ENCODE data around the gene MOXD1. TPM values are rescaled to one million over a fixed set of nuclear protein-coding genes. Genes with fewer than 3 reads are reported as not detected.
"Not testable (repeated sequence)": the region's sequence is repeated elsewhere in the genome, so short reads cannot be mapped to it uniquely, and the experiment has no call there.

The MOXD1 gene
- total RNA-seq, 4 donors from 2014 or later: 20.3 to 37.3 (median 33.2) TPM

DNA sequence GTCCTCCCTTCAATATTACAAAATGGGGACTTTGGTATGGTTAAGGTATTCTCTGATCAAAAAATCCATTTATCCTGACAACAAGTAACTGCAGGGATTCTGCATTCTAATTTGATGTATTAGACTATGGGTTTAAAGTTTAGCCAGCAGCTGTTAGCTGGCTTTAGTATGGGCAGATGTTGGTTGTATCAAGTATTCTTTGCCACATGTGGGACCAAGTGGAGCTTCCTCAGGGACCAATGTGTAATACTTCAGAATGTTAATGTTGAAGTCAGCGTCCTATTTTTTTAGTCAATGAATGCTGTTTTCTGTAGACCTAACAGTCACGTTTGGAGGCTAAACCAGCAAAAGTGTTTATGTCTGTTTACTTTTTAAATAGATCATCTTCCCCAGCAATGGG is 41.4 kb downstream of the MOXD1 start:
- no peak for ATAC-seq
- no peaks in the 10 kb centered on the region for H3K4me1 ChIP-seq
- no peak overlapping the region for H3K4me3 ChIP-seq
- no peaks in the 10 kb centered on the region for H3K27me3 ChIP-seq
- TF ChIP-seq POLR2A (IDR thresholded peaks at IDR 0.05): no peak
- TF ChIP-seq, protein P1, sequence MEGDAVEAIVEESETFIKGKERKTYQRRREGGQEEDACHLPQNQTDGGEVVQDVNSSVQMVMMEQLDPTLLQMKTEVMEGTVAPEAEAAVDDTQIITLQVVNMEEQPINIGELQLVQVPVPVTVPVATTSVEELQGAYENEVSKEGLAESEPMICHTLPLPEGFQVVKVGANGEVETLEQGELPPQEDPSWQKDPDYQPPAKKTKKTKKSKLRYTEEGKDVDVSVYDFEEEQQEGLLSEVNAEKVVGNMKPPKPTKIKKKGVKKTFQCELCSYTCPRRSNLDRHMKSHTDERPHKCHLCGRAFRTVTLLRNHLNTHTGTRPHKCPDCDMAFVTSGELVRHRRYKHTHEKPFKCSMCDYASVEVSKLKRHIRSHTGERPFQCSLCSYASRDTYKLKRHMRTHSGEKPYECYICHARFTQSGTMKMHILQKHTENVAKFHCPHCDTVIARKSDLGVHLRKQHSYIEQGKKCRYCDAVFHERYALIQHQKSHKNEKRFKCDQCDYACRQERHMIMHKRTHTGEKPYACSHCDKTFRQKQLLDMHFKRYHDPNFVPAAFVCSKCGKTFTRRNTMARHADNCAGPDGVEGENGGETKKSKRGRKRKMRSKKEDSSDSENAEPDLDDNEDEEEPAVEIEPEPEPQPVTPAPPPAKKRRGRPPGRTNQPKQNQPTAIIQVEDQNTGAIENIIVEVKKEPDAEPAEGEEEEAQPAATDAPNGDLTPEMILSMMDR (IDR thresholded peaks at IDR 0.05): no peak
- no peak for TF ChIP-seq EP300 (IDR thresholded peaks at IDR 0.05)
- TF ChIP-seq POLR2AphosphoS5 (IDR thresholded peaks at IDR 0.05): no peak
- H3K36me3 ChIP-seq: no peaks in the 10 kb centered on the region
- H3K9me3 ChIP-seq: no peaks in the 10 kb centered on the region
- 70 to 82% methylated on average over 2 of the region's 2 CpGs for WGBS, 2 donors (ENCODE audit: low coverage in 1 of 2)
- H3K27ac ChIP-seq: no peak overlapping the region

DNA sequence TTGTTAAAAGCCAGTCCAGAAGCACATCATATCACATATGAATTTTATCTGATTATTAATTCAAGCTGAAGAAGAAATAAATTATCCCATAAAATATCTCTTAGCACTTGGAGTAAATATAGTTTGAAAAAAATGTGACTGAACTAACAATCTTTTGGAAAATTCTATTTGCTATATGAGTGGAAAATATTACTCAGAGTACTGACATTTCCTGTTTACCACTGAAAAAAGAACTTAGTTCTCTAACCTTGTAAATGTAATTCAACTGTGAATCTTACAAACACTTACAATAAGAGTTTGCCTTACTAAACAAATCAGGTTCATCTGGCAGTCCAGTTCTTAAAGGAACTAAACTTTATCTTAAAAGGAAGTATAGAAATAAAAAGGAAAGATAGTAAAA is 44.2 kb downstream of the MOXD1 start:
- H3K27ac ChIP-seq: no peak overlapping the region
- H3K4me3 ChIP-seq: no peak overlapping the region
- no peaks in the 10 kb centered on the region for H3K36me3 ChIP-seq
- no peak for ATAC-seq
- H3K4me1 ChIP-seq: no peaks in the 10 kb centered on the region
- TF ChIP-seq, protein P1 (IDR thresholded peaks at IDR 0.05): no peak
- TF ChIP-seq POLR2A (IDR thresholded peaks at IDR 0.05) (no peak), POLR2AphosphoS5 (IDR thresholded peaks at IDR 0.05) (no peak), EP300 (IDR thresholded peaks at IDR 0.05) (no peak)
- H3K9me3 ChIP-seq: no peaks in the 10 kb centered on the region
- no peaks in the 10 kb centered on the region for H3K27me3 ChIP-seq

DNA sequence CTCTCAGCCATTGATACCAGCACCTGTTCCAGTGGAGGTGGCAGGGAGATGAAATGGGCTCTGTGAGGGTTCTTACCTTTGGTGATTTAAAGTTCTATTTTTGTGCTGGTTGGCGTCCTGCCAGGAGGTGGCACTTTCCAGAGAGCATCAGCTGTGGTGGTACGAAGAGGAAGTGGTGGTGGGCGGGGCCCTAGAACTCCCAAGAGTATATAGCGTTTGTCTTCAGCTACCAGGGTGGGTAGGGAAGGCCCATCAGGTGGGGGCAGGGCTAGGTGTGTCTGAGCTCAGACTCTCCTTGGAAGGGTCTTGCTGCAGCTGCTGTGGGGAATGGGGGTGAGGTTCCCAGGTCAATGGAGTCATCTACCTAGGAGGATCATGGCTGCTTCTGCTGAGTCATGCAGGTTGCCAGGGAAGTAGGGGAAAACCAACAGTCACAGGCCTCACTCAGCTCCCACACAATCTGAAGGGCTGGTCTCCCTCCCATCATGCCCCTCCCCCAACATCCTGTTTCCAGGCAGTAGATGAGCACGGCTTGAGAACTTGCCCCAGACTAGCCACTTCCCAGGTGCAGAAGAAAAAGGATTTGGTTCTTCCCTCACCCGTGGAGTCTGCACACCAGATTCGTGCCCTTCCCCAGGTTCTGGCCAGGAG is 46.6 kb downstream of the MOXD1 start:
- H3K9me3 ChIP-seq: no peaks in the 10 kb centered on the region

GRCh38 chr6:132351986-132352385 is 49.3 kb downstream of the MOXD1 start:
- H3K27ac ChIP-seq, ATAC-seq, H3K4me1 ChIP-seq, H3K9me3 ChIP-seq, H3K27me3 ChIP-seq, H3K36me3 ChIP-seq, H3K4me3 ChIP-seq: not testable (repeated sequence)
- WGBS, 2 donors (ENCODE audit: low coverage in 1 of 2): 86 to 100% methylated on average over 2 to 3 of the region's 3 CpGs

More for the DNA sequence above, 46.6 kb downstream of the MOXD1 start:
- Histone ChIP-seq H3K27ac (no peak overlapping the region), H3K27me3 (no peaks in the 10 kb centered on the region), H3K4me1 (no peaks in the 10 kb centered on the region), H3K4me3 (no peak overlapping the region), H3K36me3 (no peaks in the 10 kb centered on the region)
- ATAC-seq: no peak
- TF ChIP-seq POLR2A (IDR thresholded peaks at IDR 0.05) (no peak), EP300 (IDR thresholded peaks at IDR 0.05) (no peak), POLR2AphosphoS5 (IDR thresholded peaks at IDR 0.05) (no peak)
- TF ChIP-seq, protein P1 (IDR thresholded peaks at IDR 0.05): no peak
- 86 to 100% methylated on average over 1 to 3 of the region's 7 CpGs for WGBS, 2 donors (ENCODE audit: low coverage in 1 of 2)

DNA sequence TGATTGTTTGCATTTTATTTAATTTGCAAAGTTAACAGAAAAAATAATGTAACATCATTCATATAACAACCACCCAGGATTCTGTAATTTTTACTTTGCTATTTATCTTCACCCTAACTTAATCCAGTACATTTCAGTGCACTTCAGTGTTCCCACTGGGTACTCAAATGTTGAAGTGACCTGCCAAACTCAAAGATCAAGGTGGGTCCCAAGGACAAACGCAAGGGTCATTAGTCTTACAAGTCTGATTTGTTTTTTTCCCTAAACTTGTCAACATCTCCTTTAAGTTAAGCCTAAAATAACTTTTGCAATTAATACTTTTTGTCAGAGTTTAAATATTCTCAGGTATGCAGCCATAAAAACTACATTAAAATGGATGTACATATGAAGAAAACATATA is 53.0 kb downstream of the MOXD1 start:
- H3K27me3 ChIP-seq: no peaks in the 10 kb centered on the region
- 59 to 79% methylated on average over 1 of the region's 1 CpG for whole genome bisulfite sequencing, 2 donors (ENCODE audit: low coverage in 1 of 2)
- no peak overlapping the region for H3K27ac ChIP-seq
- H3K4me3 ChIP-seq: no peak overlapping the region
- H3K36me3 ChIP-seq: no peaks in the 10 kb centered on the region
- H3K4me1 ChIP-seq: no peaks in the 10 kb centered on the region
- no peak for ATAC-seq
- peaks cover 0 to 8% (median 0%) of the 10 kb centered on the region in 3 donors for H3K9me3 ChIP-seq
- TF ChIP-seq POLR2A (IDR thresholded peaks at IDR 0.05) (no peak), POLR2AphosphoS5 (IDR thresholded peaks at IDR 0.05) (no peak), EP300 (IDR thresholded peaks at IDR 0.05) (no peak)
- TF ChIP-seq, protein P1 (IDR thresholded peaks at IDR 0.05): no peak

All from gastroesophageal sphincter (tissue), 4 donors.